ENCODE data around the gene ADAMTSL3. TPM values are rescaled to one million over a fixed set of nuclear protein-coding genes. Genes with fewer than 3 reads are reported as not detected.

The ADAMTSL3 gene
- total RNA-seq, 2 donors from 2014 or later = 12.2 to 21.2 TPM

DNA sequence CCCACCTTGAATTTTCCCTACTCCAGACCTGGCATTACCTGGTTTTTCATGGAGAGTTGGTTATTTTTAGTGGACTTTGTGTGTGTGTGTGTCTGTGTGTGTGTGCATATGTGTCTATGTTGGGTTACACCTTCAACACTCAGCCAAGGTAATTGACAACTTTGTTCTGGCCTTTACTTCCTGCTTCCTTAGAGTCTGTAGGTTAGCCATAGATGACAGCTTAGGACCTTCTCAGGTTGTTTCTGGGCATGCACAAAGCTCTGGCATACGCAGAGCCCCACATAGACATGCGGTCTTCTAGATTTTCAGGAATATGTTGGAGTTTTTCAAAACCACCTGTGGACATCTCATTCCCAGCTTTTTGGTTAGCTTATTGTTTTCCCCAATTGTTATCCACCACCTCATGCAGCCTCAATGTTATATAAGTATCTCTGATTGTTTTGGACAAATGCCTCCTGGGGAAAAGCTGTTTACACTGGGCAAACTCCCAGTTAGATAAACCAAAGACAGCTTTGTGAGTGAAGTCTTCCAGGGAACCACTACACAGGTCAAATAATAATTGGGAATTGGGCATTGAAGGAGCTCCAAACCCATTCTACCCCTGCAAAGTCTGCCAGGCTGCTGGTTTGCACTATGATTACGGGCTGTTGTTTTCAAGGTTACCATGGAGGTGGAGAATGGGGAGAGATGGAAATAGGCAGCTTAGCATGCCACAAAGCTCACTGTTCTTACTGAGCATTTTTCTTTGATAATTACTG lies 201.2 kb downstream of the ADAMTSL3 start:
- no peak for TF ChIP-seq CTCF (IDR thresholded peaks at IDR 0.05)
- H3K4me1 ChIP-seq = peaks cover 0 to 14% of the 10 kb centered on the region in 2 donors
- no peaks in the 10 kb centered on the region for H3K27me3 ChIP-seq
- no peak for DNase-seq (ENCODE audit: low spot score)
- H3K9me3 ChIP-seq = no peaks in the 10 kb centered on the region
- no peaks in the 10 kb centered on the region for H3K36me3 ChIP-seq
- no peak overlapping the region for H3K4me3 ChIP-seq
- H3K27ac ChIP-seq = peak overlapping the region in 1 of 2 donors; percentile 14

DNA sequence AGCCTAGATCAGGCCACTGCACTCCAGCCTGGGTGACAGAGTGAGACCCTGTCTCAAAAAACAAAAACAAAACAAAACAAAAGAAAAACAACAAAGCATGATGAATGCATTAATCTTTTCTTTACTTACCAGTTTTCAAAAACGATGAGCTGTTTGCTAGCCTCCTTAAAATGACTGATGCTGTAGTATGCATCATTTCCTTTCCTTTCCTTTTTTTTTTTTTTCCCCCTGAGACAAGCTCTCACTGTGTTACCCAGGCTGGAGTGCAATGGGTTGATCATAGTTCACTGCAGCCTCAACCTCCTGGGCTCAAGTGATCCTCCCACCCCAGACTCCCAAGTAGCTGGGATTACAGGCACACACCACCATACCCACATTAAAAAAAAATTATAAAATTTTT lies 202.0 kb downstream of the ADAMTSL3 start:
- Histone ChIP-seq H3K36me3 (no peaks in the 10 kb centered on the region), H3K27me3 (no peaks in the 10 kb centered on the region), H3K4me1 (peaks cover 0 to 13% of the 10 kb centered on the region in 2 donors), H3K27ac (no peak overlapping the region), H3K4me3 (no peak overlapping the region), H3K9me3 (no peaks in the 10 kb centered on the region)
- TF ChIP-seq CTCF (IDR thresholded peaks at IDR 0.05) = no peak
- no peak for DNase-seq (ENCODE audit: low spot score)

DNA sequence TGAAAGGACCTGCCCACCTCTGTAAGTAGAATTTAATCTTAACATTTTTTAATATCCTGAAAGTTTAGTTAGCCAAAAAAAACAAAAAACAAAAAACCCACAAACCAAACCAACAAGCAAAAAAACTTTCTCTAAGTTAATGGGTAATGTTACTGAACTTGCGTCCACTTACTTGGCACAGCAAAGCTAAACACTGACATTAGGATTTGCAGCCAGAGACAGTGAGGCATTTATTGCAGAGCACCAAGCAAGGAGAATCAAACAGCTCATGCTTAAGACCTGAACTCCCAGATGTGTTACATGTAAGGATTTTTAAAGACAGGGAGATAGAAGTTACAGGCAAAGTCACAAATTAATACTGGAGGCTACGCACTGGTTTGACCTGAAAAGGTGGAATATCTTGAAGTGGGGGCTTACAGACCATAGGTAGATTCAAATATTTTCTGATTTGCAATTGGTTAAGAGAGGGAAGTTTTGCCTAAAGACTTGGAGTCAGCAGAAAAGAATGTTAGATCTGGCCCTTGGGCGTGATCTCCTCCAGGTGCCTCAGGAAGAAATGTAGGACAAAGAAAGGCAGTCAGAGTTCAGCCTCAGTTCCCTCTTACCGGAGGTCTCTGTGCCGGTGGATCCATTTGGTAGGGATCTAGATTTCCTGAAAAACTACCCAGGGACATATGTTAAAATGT lies 205.0 kb downstream of the ADAMTSL3 start:
- TF ChIP-seq CTCF (IDR thresholded peaks at IDR 0.05) = no peak
- Histone ChIP-seq H3K36me3 (no peaks in the 10 kb centered on the region), H3K4me3 (no peak overlapping the region), H3K27me3 (no peaks in the 10 kb centered on the region), H3K4me1 (peaks cover 0 to 13% of the 10 kb centered on the region in 2 donors), H3K27ac (no peak overlapping the region), H3K9me3 (no peaks in the 10 kb centered on the region)
- DNase-seq (ENCODE audit: low spot score) = no peak

GRCh38 chr15:83866692-83867091 lies 212.8 kb downstream of the ADAMTSL3 start:
- Histone ChIP-seq H3K36me3 (peaks cover 5% of the 10 kb centered on the region), H3K27ac (no peak overlapping the region), H3K9me3 (no peaks in the 10 kb centered on the region), H3K4me1 (peaks cover 0 to 16% of the 10 kb centered on the region in 2 donors), H3K4me3 (no peak overlapping the region), H3K27me3 (no peaks in the 10 kb centered on the region)
- DNase-seq (ENCODE audit: low spot score) = no peak
- no peak for TF ChIP-seq CTCF (IDR thresholded peaks at IDR 0.05)

GRCh38 chr15:83869341-83869740 lies 215.4 kb downstream of the ADAMTSL3 start:
- peak overlapping the region in 1 of 2 donors; percentile 27 for H3K27ac ChIP-seq
- H3K27me3 ChIP-seq = no peaks in the 10 kb centered on the region
- DNase-seq (ENCODE audit: low spot score) = no peak
- H3K9me3 ChIP-seq = no peaks in the 10 kb centered on the region
- H3K4me3 ChIP-seq = no peak overlapping the region
- no peak for TF ChIP-seq CTCF (IDR thresholded peaks at IDR 0.05)
- H3K4me1 ChIP-seq = peaks cover 0 to 22% of the 10 kb centered on the region in 2 donors
- peaks cover 5% of the 10 kb centered on the region for H3K36me3 ChIP-seq

Data from right atrium auricular region (tissue), 2 donors.